Measurements from ENCODE around the gene HPSE2.
"Not testable (repeated sequence)": the region's sequence is repeated elsewhere in the genome, so short reads cannot be mapped to it uniquely, and the experiment has no call there.

HPSE2 gene

DNA sequence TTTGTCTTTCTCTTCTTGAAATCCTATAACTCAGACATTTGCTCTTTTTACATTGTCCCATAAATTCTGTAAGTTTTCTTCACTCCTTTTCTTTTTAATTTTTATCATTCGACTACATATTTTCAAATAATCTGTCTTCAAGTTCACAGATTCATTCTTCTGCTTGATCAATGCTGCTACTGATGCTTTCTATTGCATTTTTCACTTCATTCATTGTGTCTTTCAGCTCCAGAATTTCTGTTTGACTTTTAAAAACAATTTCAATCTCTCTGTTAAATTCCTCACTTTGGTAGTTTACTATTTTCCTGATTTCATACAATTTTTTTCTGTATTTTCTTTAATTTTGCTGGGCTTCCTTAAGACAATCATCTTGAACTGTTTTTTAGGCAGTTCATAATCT, 230.4 kb downstream of the HPSE2 start:
- DNase-seq (ENCODE audit: low read depth), result no peak

DNA sequence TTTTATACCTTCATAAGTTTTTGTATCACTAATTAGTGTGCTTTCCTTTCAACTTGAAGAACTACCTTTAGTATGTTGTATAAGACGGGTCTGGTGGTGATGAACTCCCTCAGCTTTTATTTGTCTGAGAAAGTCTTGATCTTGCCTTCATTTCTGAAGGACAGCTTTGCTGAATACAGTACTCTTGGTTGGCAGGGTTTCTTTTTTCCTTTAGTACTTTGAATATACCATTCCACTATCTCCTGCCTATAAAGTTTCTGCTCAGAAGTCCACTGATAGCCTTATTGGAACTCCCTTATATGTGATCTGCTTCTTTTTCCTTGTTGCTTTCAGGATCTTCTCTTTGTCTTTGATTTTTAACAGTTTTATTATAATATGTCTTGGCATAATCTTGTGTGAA, 230.9 kb downstream of the HPSE2 start:
- no peak for DNase-seq (ENCODE audit: low read depth)

DNA sequence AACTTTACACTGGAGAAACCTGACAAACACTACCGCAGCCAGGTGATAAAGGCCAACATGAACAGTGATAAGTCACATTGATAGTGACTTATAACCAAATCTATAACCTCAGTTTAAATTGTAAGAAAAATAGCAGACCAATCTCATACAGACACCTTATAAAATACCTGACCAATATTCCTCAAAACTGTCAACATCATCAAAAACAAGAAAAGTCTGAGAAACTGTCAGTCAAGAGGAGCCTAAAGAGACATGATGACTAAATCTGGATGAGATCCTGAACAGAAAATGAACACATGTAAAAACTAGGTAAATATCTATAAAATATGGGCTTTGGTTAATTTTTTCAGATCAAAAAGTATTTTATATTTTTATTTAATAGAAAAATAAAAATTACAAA, 233.3 kb downstream of the HPSE2 start:
- no peak for DNase-seq (ENCODE audit: low read depth)

DNA sequence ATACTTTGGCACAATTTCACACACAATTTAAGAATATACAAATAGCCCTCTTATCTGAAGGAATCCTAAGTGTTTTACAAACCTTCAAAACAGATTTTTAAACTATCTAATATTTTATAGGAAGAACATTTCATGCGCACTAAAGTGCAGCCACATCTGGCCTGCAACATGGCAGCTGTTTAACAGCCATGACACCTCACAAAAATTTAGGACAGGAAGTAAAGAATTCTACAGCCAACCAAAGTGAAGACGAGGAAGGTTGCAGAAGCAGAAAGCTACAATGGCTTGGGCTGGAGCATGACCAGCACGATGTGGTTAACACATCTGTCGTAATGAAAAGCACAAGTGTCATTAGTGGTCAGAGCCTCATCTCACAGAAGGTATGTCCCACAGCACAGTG, 238.1 kb downstream of the HPSE2 start:
- no peak for DNase-seq (ENCODE audit: low read depth)

DNA sequence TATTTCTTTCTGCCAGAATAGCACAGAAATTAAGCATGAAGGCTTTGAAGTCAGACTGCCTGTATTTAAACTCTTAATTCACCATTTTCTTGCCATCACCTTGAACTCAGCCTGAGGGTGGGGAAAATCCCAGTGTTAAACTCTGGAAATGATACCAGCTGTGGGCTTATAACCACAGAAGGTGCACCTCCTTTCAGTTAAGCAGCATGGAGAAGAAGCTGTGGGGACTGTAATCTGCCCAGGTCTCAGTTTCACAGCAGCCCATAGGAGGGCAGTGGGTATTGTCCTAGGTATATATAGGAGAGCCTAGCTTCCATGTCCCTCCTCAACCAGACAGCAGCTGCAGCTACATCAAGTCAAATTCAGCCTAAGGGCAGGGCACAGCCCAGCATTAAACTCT, 241.6 kb downstream of the HPSE2 start:
- no peak for DNase-seq (ENCODE audit: low read depth)

DNA sequence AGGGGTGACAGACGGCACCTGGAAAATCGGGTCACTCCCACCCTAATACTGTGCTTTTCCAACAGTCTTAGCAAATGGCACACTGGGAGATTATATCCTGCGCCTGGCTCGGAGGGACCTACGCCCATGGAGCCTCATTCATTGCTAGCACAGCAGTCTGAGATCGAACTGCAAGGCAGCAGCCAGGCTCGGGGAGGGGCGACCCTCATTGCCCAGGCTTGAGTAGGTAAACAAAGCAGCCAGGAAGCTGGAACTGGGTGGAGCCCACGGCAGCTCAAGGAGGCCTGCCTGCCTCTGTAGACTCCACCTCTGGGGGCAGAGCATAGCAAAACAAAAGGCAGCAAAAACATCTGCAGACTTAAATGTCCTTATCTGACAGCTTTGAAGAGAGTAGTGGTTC, 251.9 kb downstream of the HPSE2 start:
- DNase-seq (ENCODE audit: low read depth), result not testable (repeated sequence)

DNA sequence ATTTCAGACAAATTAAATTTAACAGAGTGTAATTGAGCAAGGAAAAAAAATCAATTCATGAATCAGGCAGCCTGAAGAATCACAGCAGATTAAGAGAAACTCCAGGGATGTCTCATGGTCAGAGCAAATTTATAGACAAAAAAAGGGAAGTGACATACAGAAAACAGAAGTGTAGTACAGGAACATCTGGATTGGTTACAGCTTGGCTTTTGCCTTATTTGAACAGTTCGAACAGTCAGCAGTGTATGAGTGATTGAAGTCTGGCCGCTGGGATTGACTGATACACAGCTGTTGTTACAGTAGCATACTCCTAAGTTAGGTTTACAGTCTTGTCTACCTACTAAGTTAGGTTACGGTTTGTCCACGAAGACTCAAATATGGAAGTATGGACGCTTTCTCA, 255.3 kb downstream of the HPSE2 start:
- DNase-seq (ENCODE audit: low read depth), result no peak

DNA sequence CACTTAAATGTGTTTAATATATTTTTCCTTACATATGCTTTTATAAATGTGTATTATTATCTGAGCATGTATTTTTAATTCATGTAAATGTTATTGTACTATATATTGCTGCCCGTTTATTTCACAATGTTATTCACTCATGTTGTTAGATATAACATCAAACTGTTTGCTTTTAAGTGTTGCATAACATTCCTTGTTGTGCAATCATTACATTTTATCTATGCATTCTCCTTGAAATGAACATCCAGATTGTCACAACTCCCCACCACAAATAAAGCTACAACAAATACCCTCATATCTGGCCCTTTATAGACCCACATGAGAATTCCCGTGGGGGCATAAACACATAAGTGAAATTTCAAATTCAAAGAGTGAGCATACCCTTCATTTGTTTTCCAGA, 264.2 kb downstream of the HPSE2 start:
- no peak for DNase-seq (ENCODE audit: low read depth)

DNA sequence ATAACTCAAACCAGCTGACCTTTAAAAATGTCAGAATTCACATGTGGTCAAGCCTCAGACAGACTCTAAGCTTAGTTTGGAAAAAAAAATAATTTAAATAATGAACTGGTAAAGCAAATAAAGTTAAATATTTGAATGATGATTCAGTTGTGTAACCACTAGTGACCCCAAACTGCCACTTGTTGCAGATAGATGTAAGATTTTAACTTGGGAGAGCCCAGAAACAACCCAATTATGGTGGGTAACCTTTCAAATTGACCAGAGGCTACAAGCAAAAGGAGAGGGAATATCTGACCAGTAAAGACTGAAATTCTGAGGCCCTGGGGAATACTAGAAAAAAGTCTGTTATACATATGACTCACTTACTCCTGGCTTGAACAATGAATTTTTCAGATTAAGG, 268.1 kb downstream of the HPSE2 start:
- no peak for DNase-seq (ENCODE audit: low read depth)

DNA sequence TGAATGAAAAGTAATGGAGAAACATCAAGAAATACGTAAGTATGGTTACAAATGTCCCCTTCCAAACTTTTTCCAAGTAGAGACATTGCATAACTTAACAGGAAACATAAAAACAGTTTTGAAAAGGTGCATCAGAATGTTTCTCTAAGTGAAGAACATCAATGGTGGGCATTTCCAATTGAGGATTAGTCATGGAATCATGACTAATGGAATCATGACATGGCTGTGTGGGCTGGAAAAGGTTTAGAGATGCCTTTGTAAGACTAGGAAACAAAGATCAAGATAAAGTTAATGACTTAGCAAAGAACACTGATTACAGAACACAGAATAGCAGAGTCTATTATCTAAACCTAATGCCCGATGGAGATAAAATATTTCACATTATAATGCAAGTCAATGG, 272.0 kb downstream of the HPSE2 start:
- no peak for DNase-seq (ENCODE audit: low read depth)

DNA sequence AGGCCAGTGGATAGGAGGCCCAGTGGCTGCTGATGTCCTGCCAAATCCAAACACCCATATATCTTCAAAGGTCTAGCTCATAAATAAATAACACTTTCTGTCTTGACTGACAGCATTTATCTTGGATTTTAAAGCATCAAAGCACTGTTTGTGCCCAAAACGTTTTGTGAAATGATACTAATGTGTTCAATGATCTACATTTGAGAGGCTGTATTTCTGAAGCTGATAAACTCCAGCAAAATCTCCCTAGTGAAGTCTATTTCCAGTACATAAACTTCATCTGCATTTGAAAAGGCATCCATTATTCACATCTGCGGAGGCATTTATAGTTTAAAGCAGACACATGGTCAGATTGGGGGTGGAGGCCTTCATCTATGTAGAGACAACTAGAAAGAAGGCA, 276.3 kb downstream of the HPSE2 start:
- no peak for DNase-seq (ENCODE audit: low read depth)

DNA sequence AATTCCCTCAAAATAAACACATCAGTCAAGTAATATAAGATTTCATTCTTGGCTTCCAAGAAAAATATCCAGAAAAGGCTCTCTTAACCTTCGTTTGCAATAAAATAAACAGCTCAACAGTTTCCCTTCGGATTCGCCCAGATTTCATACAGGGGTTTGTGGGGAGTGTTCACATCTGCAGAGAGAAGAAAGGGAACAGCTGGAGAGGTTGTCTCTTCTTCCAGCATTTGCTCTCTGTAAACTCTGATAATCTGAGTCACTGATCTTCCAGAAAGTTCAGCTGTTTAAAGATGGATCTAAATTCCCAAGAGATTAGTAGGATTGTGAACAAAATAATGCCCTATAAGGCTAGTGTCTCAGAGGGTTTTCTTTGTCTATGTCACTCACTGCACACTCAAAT, 277.9 kb downstream of the HPSE2 start:
- no peak for DNase-seq (ENCODE audit: low read depth)

DNA sequence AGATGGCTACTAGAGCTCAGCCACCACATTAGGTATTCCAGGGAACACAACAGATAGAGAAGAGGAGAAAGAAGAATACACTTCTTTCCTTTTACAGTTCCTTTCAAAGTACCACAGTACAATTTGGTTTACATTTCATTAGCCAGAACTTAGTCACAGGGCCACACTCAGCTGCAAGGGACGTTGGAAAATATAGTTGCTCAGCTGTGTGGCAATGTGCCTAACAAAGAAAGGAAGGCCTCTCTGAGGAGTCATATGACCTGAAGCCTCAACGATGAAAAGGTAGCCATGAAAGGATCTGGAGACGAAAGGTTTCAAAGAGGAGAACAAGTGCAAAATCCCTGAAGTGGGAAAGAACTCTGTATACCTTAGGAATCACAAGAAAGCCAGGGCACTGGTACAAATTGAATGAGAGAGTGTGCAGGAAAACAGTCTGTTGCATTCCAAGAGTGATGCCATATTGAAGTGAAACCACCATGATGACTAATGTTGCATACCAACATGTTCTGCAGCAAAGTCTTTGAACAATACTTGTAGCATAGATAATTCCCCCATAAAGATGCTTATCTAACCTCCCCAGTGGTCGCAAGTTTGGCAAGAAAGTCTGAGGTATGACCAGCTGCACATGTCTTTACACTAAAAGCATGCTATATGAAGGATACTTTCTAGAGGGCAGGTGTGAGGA, 278.9 kb downstream of the HPSE2 start:
- no peak for DNase-seq (ENCODE audit: low read depth)

DNA sequence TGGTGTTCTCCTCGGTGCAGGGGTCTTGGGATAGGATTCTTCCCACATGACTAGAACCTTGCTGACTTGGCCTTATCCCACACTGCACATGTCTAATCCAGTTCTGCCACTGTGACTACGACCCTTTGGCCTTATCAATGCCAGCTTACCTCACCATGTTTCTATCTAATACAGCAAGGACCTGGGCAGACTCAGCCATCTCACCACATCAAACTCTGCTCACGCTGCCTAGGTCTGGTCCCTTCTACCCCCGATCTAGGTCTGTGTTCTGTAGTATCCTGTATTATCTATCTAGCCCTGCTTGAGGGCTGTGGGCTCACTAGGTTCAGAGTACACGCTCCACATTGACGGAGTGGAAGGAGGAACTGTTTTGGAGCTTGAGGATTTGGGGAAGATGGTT, 282.4 kb downstream of the HPSE2 start:
- no peak for DNase-seq (ENCODE audit: low read depth)

DNA sequence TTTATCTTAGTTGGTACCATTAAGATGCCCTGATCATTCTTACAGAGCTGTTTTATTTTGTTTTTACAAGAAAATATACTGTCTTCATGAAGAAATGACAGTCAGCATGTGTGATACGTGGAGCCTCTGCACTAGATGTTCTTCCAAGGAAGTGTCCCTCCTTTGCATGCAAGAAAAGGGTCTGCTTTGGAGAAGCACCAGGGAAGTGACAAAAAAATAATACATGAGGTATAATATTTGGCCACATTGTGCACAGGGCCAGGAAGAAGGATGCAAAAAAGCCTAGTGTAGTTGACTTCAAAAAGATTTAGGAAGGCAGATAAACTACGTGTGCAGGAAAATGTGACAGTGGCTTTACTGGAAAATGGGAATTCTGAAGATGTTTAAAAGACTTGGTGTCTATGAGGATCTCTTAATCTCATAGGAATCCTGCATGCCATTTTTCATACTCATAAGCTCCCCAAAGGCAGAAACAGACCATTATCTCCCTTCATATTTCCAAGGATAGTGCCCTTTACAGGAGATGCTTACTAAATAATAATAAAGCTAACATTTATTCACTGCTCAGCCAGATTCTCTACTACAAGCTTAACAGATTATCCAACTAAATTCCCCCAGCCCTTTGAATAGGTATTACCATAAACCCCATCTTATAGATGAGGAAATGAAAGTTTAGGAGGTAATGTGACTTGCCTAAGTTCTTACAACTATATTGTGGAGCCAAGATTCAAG, 284.2 kb downstream of the HPSE2 start:
- DNase-seq (ENCODE audit: low read depth), result no peak

DNA sequence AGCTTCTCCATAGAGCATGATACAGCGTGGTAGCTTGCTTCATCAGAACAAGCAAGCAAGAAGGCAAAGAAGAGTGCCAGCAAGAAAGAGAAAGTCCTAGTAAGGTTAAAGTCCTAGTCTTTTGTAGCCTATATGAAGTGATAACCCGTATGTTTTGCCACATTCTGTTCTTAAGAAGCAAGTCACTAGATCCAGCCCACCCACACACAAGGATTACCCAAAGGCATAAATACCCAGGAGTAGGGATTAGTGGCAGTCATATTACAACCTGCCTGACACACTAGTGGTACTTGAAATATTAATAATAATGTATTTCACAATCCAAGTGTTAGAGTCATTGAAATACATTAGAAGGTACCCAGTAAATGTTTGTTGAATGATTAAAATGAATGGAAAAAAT, 285.5 kb downstream of the HPSE2 start:
- no peak for DNase-seq (ENCODE audit: low read depth)

DNA sequence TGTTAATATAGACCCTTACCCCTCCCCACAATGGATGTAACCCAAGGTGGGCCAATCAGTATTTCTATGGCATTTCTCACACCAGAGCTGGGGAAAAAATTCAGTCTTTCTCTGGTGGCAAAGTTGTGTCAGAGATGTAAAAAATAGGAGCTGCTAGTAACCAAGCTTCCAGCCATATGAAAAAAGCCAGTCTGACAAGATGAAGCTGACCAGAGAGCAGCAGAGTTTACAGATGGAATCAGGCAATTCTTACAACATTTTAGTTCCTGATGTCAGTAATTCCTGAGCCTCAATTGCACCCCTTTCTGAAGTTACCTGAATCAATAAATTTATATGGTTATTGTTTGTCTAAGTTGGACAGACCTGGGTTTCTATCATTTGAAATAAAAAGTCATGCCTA, 286.3 kb downstream of the HPSE2 start:
- DNase-seq (ENCODE audit: low read depth), result no peak

DNA sequence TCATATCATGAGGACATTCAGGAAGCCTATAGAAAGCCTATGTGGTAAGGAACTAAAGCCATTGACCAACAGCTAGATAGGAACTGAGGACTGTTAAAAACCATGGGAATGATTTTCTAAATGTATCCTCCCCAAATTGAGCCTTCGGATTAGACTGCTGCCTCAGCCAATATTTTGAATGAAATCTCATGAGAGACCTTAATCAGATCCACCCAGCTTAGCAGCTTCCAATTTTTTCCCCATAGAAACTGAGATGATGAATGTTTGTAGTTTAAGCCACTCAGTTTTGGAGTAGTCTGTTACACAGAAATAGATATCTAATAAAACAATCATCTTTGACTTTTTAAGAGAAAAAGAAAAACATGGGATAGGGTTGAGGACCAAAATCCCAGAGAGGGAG, 292.0 kb downstream of the HPSE2 start:
- DNase-seq (ENCODE audit: low read depth), result no peak

DNA sequence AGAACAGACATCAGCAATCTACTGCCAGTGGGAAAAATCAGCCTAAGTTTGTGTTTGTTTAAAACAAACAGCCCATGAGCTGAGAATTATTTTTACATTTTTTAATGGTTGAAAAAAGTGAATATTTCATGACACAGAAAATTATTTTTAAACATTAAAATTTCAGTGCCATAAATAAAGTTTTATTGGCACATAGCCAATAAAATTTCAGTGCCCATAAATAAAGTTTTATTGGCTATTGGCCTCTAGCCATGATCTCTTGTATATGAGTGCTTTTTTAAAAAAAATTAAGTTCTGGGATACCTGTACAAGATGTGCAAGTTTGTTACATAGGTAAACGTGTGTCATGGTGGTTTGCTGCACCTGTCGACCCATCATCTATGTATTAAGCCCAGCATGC, 305.9 kb downstream of the HPSE2 start:
- DNase-seq (ENCODE audit: low read depth), result no peak

DNA sequence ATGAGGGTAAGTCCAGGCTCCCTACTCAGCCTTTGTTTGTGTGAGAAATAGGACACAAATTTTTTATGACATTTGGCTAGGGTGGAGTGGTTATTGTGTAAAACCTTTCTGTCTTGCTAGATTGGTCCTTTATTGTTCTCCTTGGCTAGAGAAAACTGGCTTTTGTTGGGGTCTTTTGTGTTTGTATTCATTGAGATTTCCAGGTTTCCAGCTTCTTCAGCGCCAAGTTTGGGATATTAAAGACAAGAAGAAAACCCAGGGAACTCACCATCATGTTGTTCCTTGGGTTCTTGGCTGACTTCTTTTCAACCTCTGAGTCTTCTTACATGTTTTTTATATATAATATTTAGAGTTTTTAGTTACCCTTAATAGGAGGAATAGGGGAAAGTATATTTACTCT, 310.0 kb downstream of the HPSE2 start:
- DNase-seq (ENCODE audit: low read depth), result no peak

DNA sequence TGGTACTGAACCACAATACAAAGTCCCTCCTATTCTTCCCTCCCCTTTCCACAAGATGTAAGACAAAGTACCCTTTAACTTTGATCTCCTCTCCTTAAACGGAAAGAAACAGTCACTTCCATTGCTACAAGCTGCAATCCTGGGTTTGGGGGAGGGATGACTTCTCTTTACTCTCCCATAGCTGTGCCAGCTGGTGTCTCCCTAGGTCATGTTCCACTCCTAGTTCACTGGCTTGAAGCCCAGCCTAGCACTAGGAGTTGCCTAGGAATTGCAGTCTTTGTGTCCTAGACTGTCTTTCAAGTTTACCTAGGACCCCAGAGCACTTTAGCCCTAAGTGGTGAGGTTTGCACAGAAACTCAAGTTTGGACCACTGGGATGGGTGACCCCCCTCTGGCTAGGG, 311.1 kb downstream of the HPSE2 start:
- DNase-seq (ENCODE audit: low read depth), result no peak

DNA sequence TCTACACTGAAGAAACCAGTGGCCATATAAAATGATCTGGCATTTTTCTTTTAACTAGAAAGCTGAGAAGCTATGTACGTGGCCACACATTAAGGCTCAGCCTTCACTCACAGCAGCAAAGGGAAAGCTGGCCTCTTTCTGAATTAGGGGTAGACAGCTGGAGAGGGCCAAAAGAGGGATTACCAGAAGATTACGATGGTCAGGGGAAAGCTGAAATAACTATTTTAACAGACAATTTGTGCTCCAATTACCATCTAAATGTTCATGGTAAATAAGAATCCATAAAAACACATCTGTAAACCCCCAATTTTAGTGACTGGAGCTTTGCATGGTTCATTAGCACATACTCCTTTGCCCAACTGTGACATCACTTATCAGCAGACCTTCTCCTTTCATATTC, 314.3 kb downstream of the HPSE2 start:
- no peak for DNase-seq (ENCODE audit: low read depth)

DNA sequence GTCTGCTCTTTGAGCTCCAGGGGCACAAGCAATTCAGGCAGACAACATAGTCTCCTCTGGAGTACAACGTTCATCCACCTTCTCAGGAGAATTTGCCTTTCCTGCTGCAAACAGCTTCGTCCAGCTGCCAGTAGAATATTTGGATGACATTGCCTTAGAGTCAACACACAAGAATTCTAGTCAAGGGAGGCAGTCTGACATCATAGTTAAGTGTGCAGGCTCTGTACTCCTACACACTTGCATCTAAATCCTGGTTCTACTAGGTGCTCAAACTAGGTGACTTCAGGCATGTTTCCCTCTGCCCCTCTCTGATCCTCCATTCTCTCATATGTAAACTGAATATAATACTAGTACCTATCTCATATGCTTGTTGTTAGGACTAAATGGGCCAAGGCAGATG, 314.8 kb downstream of the HPSE2 start:
- no peak for DNase-seq (ENCODE audit: low read depth)

DNA sequence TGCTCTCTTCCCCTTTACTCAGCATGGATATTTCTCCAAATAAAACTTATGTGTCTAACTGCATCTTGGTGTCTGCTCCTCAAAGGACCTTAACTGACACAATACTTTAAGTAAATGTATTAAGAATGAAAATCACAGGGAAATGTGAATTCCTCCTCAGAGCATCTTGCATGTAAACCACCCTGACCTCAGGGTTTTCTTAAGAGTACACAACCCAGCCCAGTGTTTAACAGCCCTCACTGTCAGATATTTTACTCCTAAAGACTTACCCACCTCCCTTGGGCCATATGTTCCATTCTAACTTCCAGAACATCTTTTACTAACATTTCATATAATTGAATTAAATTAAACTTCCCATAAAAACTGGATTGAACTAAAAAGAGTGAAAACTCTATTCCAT, 315.3 kb downstream of the HPSE2 start:
- no peak for DNase-seq (ENCODE audit: low read depth)
